SK-N-SH (cell line): ENCODE data around the gene KCNH8. TPM values are rescaled to one million over a fixed set of nuclear protein-coding genes. Genes with fewer than 3 reads are reported as not detected.

Experiments
- CTCF ChIA-PET: fragments of 300-600, 350-600 bp; formaldehyde crosslinking; extraction: SDS; loops from one replicate; lab custom pipeline; 2021; lab: Yijun Ruan, JAX
- POLR2A ChIA-PET: fragments of 350-600 bp; sonication (Branson Sonifier 250); formaldehyde crosslinking; extraction: SDS; loops from one replicate; lab custom pipeline; 2020; ENCODE audit warnings: antibody characterized with exemption, inconsistent platforms; lab: Yijun Ruan, JAX
- DNase-seq: peaks from one replicate; pipeline ENCODE4 v3.0.0; 2012
- H2AFZ ChIP-seq: fragments of 200-600 bp; sonication (generic); 2 replicates; pipeline ENCODE4 v1.8.1; 2016; ENCODE audit warnings: antibody characterized with exemption, mild to moderate bottlenecking, low read depth
- H3F3A ChIP-seq: fragments of 200-600 bp; sonication (generic); replicated peaks from 2 replicates; pipeline ENCODE3; 2016; ENCODE audit warnings: antibody characterized with exemption, mild to moderate bottlenecking; ENCODE audit not compliant: insufficient read depth
- H3K27ac ChIP-seq, 2 experiments: fragments of 200-500 bp in 1 of 2; fragments of 200-600 bp in 1 of 2; sonication (Bioruptor generic) in 1 of 2; sonication (generic), shearing (Covaris generic) in 1 of 2; 2 replicates each; pipeline versions ENCODE4 v1.5.1 to v1.6.1; 2014 to 2016; ENCODE audit warnings: low read depth in 2 of 2, inconsistent platforms in 1 of 2, low read length in 1 of 2, mild to moderate bottlenecking in 1 of 2, mixed read lengths in 1 of 2
- H3K27me3 ChIP-seq: fragments of 200-600 bp; sonication (generic), shearing (Covaris generic); 2 replicates; pipeline ENCODE4 v1.6.1; 2016; ENCODE audit warnings: mixed run types; ENCODE audit not compliant: insufficient read depth
- H3K36me3 ChIP-seq, 2 experiments: fragments of 200-500 bp in 1 of 2; fragments of 200-600 bp in 1 of 2; sonication (Bioruptor generic) in 1 of 2; sonication (generic) in 1 of 2; replicated peaks in 1 of 2; 2 replicates each; pipeline versions ENCODE3 to v1.5.1; 2014 to 2016; ENCODE audit warnings: low read length in 1 of 2, mild to moderate bottlenecking in 1 of 2; ENCODE audit not compliant: insufficient read depth in 2 of 2, control insufficient read depth in 1 of 2
- H3K4me1 ChIP-seq, 2 experiments: fragments of 200-500 bp in 1 of 2; fragments of 200-600 bp in 1 of 2; sonication (Bioruptor generic) in 1 of 2; sonication (generic), shearing (Covaris generic) in 1 of 2; 2 replicates each; pipeline versions ENCODE4 v1.5.1 to v1.6.1; 2014 to 2016; ENCODE audit warnings: low read depth in 1 of 2, low read length in 1 of 2, mixed run types in 1 of 2; ENCODE audit not compliant: insufficient read depth in 2 of 2, control insufficient read depth in 1 of 2
- H3K4me2 ChIP-seq: fragments of 200-600 bp; sonication (generic), shearing (Covaris generic); 2 replicates; pipeline ENCODE4 v1.6.1; 2017; ENCODE audit warnings: mixed run types
- H3K4me3 ChIP-seq, 2 experiments: fragments of 200-500 bp in 1 of 2; fragments of 200-600 bp in 1 of 2; sonication (Bioruptor generic) in 1 of 2; sonication (generic), shearing (Covaris generic) in 1 of 2; 2 replicates each; pipeline versions ENCODE4 v1.5.1 to v1.8.1; 2014 to 2016; ENCODE audit warnings: low read depth in 2 of 2, inconsistent platforms in 1 of 2, low read length in 1 of 2, mild to moderate bottlenecking in 1 of 2, mixed read lengths in 1 of 2, moderate library complexity in 1 of 2
- H3K79me2 ChIP-seq: fragments of 200-600 bp; sonication (generic); 2 replicates; pipeline ENCODE4 v1.8.1; 2017; ENCODE audit warnings: mild to moderate bottlenecking; ENCODE audit not compliant: insufficient read depth
- H3K9ac ChIP-seq: fragments of 200-600 bp; sonication (generic); 2 replicates; pipeline ENCODE4 v1.6.1; 2017; ENCODE audit warnings: mixed run types
- H3K9me2 ChIP-seq: fragments of 200-600 bp; sonication (generic); 2 replicates; pipeline ENCODE4 v1.6.1; 2017; ENCODE audit warnings: mixed run types
- H3K9me3 ChIP-seq: fragments of 200-600 bp; sonication (generic); 2 replicates; pipeline ENCODE4 v1.6.1; 2017; ENCODE audit warnings: mixed run types, mild to moderate bottlenecking, moderate library complexity
- H4K20me1 ChIP-seq: fragments of 200-600 bp; sonication (generic); 2 replicates; pipeline ENCODE4 v1.6.1; 2017; ENCODE audit warnings: mild to moderate bottlenecking, mixed run types; ENCODE audit not compliant: insufficient read depth
- ELF1 ChIP-seq: IDR thresholded peaks from 2 replicates; pipeline ENCODE4 v1.4.0; 2012
- EZH2phosphoT487 ChIP-seq: fragments of 200-600 bp; sonication (generic); IDR thresholded peaks from 2 replicates; pipeline ENCODE4 v1.6.1; 2017; ENCODE audit warnings: low read depth, mixed run types, mild to moderate bottlenecking, antibody characterized with exemption, moderate library complexity, borderline replicate concordance
- FOXJ3 ChIP-seq: sonication (generic); formaldehyde crosslinking; IDR thresholded peaks from 2 replicates; pipeline ENCODE4 v1.5.1; 2020; ENCODE audit warnings: mild to moderate bottlenecking, missing genetic modification reagents
- MEF2A ChIP-seq: IDR thresholded peaks from 2 replicates; pipeline ENCODE4 v1.4.0; 2012; ENCODE audit warnings: low read depth, borderline replicate concordance
- NFIC ChIP-seq: IDR thresholded peaks from 2 replicates; pipeline ENCODE4 v1.4.0; 2012; ENCODE audit warnings: borderline replicate concordance
- RXRA ChIP-seq: IDR thresholded peaks from 2 replicates; pipeline ENCODE4 v1.4.0; 2012; ENCODE audit warnings: low read depth, mild to moderate bottlenecking, borderline replicate concordance
- SIN3A ChIP-seq: IDR thresholded peaks from 2 replicates; pipeline ENCODE4 v1.6.1; 2012; ENCODE audit warnings: low read depth, mild to moderate bottlenecking, low read length, moderate library complexity, borderline replicate concordance
- TAF1 ChIP-seq: IDR thresholded peaks from 2 replicates; pipeline ENCODE4 v1.6.1; 2012; ENCODE audit warnings: low read depth, mild to moderate bottlenecking, low read length, moderate library complexity, borderline replicate concordance
- WGBS: methylation state at CpG from one replicate; pipeline ENCODE4 v1.1.6; 2017; ENCODE audit warnings: low lambda C conversion rate; 5-methylcytosine and 5-hydroxymethylcytosine counted together
- polyA plus RNA-seq, 3 experiments: library from polyadenylated mRNA; depleted of rRNA; stranded (reverse); fragments of >200 nt; gene quantifications; 2 replicates each; pipeline ENCODE4 v1.2.3, GENCODE V29; 2012
- TF ChIP-seq, protein P1 (sequence below): fragments of 200-600 bp; sonication (generic); IDR thresholded peaks from 2 replicates; pipeline ENCODE4 v1.6.1; 2017; ENCODE audit warnings: antibody characterized with exemption, mild to moderate bottlenecking, moderate library complexity
- TF ChIP-seq, protein P2 (sequence below): IDR thresholded peaks from 2 replicates; pipeline ENCODE4 v1.4.0; 2012; ENCODE audit warnings: low read depth
- TF ChIP-seq, protein P3 (sequence below): fragments of 150-350 bp; IDR thresholded peaks from 2 replicates; pipeline ENCODE4 v1.6.1; 2016; ENCODE audit warnings: mild to moderate bottlenecking, low read depth, low read length

KCNH8 gene
- polyA plus RNA-seq, 1 of the 3 experiments (the other 2 are of a cell fraction) = 0.05 TPM

DNA sequence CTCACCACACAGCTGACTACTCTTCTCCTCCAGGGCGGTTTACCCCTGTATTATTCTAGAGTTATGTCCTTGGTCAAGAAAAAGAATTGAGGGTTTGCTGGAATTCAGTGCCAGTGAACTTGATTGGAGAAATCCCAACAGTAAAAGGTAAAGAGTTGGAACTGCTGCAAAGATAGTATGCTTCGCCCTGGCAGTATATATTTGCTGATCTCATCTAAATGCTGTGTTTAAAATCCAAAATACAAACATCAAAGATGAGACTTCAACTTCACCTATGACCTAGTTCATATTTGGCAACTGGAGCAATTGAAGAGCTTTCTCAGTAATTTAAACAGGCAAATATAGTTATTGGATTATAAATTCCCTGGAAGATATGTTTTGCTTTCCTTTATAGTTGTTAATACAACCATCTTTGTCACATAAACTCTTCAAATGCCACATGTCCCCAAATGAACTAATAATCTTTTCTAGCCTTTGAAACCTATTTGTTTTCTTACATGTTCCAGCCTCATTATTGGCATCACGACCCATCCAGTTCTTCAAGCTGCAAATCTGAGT is 6.5 kb downstream of the KCNH8 start:
- Histone ChIP-seq H4K20me1 (no peaks in the 10 kb centered on the region), H3K9me3 (no peaks in the 10 kb centered on the region), H3K27me3 (no peaks in the 10 kb centered on the region), H3K9ac (no peak overlapping the region), H3K79me2 (no peaks in the 10 kb centered on the region), H3F3A (no peaks in the 10 kb centered on the region), H2AFZ (no peak overlapping the region), H3K4me1 (no peaks in the 10 kb centered on the region; a peak in 1 of 4 replicates), H3K9me2 (no peaks in the 10 kb centered on the region; the same call in 1 of the 2 replicates), H3K4me3 (no peak overlapping the region), H3K36me3 (no peaks in the 10 kb centered on the region)
- POLR2A ChIA-PET = interaction anchor here (0.7 kb wide), 1 partner anchor 163 kb away, joined by 3 read pairs; no protein-coding TSS in a partner anchor
- 26% methylated on average over 3 of the region's 3 CpGs for WGBS
- DNase-seq = no peak
- TF ChIP-seq, protein P1, sequence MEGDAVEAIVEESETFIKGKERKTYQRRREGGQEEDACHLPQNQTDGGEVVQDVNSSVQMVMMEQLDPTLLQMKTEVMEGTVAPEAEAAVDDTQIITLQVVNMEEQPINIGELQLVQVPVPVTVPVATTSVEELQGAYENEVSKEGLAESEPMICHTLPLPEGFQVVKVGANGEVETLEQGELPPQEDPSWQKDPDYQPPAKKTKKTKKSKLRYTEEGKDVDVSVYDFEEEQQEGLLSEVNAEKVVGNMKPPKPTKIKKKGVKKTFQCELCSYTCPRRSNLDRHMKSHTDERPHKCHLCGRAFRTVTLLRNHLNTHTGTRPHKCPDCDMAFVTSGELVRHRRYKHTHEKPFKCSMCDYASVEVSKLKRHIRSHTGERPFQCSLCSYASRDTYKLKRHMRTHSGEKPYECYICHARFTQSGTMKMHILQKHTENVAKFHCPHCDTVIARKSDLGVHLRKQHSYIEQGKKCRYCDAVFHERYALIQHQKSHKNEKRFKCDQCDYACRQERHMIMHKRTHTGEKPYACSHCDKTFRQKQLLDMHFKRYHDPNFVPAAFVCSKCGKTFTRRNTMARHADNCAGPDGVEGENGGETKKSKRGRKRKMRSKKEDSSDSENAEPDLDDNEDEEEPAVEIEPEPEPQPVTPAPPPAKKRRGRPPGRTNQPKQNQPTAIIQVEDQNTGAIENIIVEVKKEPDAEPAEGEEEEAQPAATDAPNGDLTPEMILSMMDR = no peak
- TF ChIP-seq, protein P2, sequence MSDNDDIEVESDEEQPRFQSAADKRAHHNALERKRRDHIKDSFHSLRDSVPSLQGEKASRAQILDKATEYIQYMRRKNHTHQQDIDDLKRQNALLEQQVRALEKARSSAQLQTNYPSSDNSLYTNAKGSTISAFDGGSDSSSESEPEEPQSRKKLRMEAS = no peak
- TF ChIP-seq TAF1 (no peak), NFIC (no peak)
- TF ChIP-seq, protein P3, sequence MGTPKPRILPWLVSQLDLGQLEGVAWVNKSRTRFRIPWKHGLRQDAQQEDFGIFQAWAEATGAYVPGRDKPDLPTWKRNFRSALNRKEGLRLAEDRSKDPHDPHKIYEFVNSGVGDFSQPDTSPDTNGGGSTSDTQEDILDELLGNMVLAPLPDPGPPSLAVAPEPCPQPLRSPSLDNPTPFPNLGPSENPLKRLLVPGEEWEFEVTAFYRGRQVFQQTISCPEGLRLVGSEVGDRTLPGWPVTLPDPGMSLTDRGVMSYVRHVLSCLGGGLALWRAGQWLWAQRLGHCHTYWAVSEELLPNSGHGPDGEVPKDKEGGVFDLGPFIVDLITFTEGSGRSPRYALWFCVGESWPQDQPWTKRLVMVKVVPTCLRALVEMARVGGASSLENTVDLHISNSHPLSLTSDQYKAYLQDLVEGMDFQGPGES = no peak
- TF ChIP-seq, all 33 proteins: peak for 0
- no peak overlapping the region for H3K4me2 ChIP-seq
- CTCF ChIA-PET = interaction anchor here (0.7 kb wide), 1 partner anchor 73 kb away, joined by 3 read pairs; no protein-coding TSS in a partner anchor
- no peak overlapping the region for H3K27ac ChIP-seq

DNA sequence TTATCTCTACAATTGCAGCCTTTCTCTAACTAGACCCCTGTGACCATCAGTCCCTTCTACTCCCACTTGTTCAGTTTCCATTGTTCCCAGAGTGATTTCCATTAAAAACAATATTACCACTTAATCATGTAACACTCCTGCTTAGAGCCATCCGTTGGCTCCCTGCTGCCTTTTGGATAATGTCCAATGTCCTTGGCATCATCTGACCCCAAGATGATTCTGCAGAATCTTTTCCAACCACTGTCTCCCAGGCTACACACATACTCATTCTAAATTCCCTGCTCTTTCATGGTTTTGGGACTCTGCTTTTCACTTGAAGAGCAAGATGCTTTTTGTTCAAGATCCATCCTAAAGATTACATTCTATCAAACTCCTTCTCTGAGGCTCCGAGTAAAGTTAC is 7.1 kb downstream of the KCNH8 start:
- Histone ChIP-seq H3K9ac (no peak overlapping the region), H3K36me3 (no peaks in the 10 kb centered on the region), H3K4me1 (no peaks in the 10 kb centered on the region; a peak in 1 of 4 replicates), H3K9me3 (no peaks in the 10 kb centered on the region), H3K4me3 (no peak overlapping the region), H3K79me2 (no peaks in the 10 kb centered on the region), H3K27me3 (no peaks in the 10 kb centered on the region), H3K9me2 (no peaks in the 10 kb centered on the region; the same call in 1 of the 2 replicates), H3K4me2 (no peak overlapping the region), H4K20me1 (no peaks in the 10 kb centered on the region)
- ChIA-PET POLR2A (interaction anchor here (0.7 kb wide), 1 partner anchor 163 kb away, joined by 3 read pairs; no protein-coding TSS in a partner anchor), CTCF (interaction anchor here (0.7 kb wide), 1 partner anchor 73 kb away, joined by 3 read pairs; no protein-coding TSS in a partner anchor)
- DNase-seq = no peak
- TF ChIP-seq ELF1 = no peak
- TF ChIP-seq MEF2A = no peak
- TF ChIP-seq, protein P1 = no peak
- TF ChIP-seq TAF1 = no peak
- TF ChIP-seq SIN3A = no peak
- TF ChIP-seq FOXJ3 (CRISPR knock-in tag) = no peak
- TF ChIP-seq RXRA = no peak
- no peak for TF ChIP-seq EZH2phosphoT487
- TF ChIP-seq, all 33 proteins: peak for 0
- 22% methylated on average over 2 of the region's 2 CpGs for WGBS
- Histone ChIP-seq H2AFZ (no peak overlapping the region), H3K27ac (no peak overlapping the region), H3F3A (no peaks in the 10 kb centered on the region)
